ENCODE results near the gene TRMT2A. TPM values are rescaled to one million over a fixed set of nuclear protein-coding genes. Genes with fewer than 3 reads are reported as not detected.

The TRMT2A gene
- total RNA-seq, 3 donors from 2014 or later (not counting 1 experiment from before 2014, with no cell fraction given): 86.4 to 104 (median 86.5) TPM

DNA sequence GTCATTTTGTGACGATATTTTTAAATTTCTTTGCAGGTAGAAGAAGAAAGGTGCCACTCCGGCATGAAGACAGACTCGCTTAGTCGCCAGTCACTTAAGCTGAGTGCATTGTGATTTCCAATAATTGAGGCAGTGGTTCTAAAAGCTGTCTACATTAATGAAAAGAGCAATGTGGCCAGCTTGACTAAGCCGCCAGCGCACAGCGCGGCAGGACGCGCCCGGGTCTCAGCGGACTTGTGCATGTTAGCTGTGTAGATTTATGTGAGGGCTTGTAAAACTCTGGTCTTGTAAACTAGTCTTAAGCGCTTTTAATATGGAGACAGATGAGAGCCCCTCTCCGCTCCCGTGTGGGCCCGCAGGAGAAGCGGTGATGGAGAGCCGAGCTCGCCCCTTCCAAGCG is 31.4 kb downstream of the TRMT2A start:
- Mint-ChIP-seq H3K27ac (no peak overlapping the region), H3K4me1 (peaks cover 58 to 59% of the 10 kb centered on the region in 2 donors), H3K36me3 (no peaks in the 10 kb centered on the region), H3K4me3 (no peak overlapping the region), H3K27me3 (ENCODE audit: low read depth in 2 of 2) (no peaks in the 10 kb centered on the region), H3K9me3 (no peaks in the 10 kb centered on the region)
- H3K27me3 ChIP-seq (ENCODE audit: control insufficient read depth, insufficient read depth, low read length): no peaks in the 10 kb centered on the region
- H3K27ac ChIP-seq (ENCODE audit: low read length): no peak overlapping the region
- TF ChIP-seq, protein P1, sequence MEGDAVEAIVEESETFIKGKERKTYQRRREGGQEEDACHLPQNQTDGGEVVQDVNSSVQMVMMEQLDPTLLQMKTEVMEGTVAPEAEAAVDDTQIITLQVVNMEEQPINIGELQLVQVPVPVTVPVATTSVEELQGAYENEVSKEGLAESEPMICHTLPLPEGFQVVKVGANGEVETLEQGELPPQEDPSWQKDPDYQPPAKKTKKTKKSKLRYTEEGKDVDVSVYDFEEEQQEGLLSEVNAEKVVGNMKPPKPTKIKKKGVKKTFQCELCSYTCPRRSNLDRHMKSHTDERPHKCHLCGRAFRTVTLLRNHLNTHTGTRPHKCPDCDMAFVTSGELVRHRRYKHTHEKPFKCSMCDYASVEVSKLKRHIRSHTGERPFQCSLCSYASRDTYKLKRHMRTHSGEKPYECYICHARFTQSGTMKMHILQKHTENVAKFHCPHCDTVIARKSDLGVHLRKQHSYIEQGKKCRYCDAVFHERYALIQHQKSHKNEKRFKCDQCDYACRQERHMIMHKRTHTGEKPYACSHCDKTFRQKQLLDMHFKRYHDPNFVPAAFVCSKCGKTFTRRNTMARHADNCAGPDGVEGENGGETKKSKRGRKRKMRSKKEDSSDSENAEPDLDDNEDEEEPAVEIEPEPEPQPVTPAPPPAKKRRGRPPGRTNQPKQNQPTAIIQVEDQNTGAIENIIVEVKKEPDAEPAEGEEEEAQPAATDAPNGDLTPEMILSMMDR (IDR thresholded peaks at IDR 0.05): no peak
- H3K4me1 ChIP-seq (ENCODE audit: control insufficient read depth, insufficient read depth, low read length): peaks cover 72% of the 10 kb centered on the region
- intact Hi-C loops (cut with micrococcal nuclease): no loop called here
- DNase-seq (no peak), ATAC-seq (no peak)
- peaks cover 41% of the 10 kb centered on the region for H3K36me3 ChIP-seq (ENCODE audit: control insufficient read depth, insufficient read depth, low read length)
- no peaks in the 10 kb centered on the region for H3K9me3 ChIP-seq (ENCODE audit: control insufficient read depth, insufficient read depth, low read length)
- H3K4me3 ChIP-seq (ENCODE audit: low read length): no peak overlapping the region
- WGBS (ENCODE audit: insufficient coverage): over 99% methylated on average over 20 of the region's 20 CpGs

DNA sequence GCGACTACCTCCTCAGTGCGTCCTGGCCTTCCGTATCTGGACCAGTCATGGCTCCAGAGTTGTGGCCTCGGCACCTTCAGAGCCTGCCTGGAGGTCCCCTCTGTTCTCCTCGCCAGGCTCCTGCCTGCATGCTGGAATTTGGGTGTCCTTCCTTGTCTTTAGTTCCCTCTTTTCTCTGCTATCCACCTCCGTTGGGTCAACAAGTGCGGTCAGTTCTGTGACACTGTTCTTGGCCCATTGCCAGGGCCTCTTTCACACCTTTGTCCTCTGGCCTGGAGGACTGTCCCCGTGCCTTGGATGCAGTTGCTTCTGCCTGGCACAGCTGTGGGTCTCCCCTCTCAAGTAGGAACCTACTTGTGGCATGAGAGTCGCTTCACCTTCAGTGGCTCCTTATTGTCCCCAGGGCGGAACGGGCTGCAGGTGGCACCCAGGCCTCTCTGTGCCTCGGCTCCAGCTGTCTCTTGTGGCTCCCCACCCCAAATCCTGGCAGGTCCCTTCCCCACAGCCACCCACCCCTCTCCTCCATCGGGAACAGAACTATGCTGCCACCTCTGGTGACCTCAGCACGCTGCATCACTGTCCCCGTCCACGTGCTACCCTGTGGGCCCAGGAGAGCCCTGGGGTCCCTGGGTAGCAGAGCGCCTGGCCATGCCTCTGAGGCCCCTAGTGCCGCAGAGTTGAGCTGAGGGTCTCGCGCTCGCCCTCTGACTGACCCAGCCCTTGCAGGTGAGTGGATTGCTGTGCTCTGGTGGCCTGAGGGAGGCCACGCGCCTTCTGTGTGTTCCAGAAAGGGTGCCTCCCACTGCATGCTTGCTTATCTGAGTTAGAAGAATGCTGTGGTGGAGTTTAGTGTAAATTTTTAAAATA is 32.2 kb downstream of the TRMT2A start:
- no peaks in the 10 kb centered on the region for H3K27me3 ChIP-seq (ENCODE audit: control insufficient read depth, insufficient read depth, low read length)
- WGBS (ENCODE audit: insufficient coverage): 90% methylated on average over 23 of the region's 23 CpGs
- peak in 1 of 2 donors; percentile 47 for DNase-seq
- no peak overlapping the region for H3K4me3 Mint-ChIP-seq
- no peaks in the 10 kb centered on the region for H3K9me3 Mint-ChIP-seq
- intact Hi-C loops (cut with micrococcal nuclease): loop anchor here (5.0 kb wide), 1 partner anchor 38 kb away; no protein-coding TSS in a partner anchor
- ATAC-seq: no peak
- H3K36me3 ChIP-seq (ENCODE audit: control insufficient read depth, insufficient read depth, low read length): peaks cover 33% of the 10 kb centered on the region
- H3K4me3 ChIP-seq (ENCODE audit: low read length): no peak overlapping the region
- H3K27me3 Mint-ChIP-seq (ENCODE audit: low read depth in 2 of 2): no peaks in the 10 kb centered on the region
- H3K27ac Mint-ChIP-seq: peak overlapping the region in 1 of 2 donors; percentile 31
- TF ChIP-seq, protein P1 (IDR thresholded peaks at IDR 0.05): no peak
- peaks cover 66% of the 10 kb centered on the region for H3K4me1 ChIP-seq (ENCODE audit: control insufficient read depth, insufficient read depth, low read length)
- H3K36me3 Mint-ChIP-seq: no peaks in the 10 kb centered on the region
- H3K9me3 ChIP-seq (ENCODE audit: control insufficient read depth, insufficient read depth, low read length): no peaks in the 10 kb centered on the region
- peaks cover 54 to 58% of the 10 kb centered on the region in 2 donors for H3K4me1 Mint-ChIP-seq
- H3K27ac ChIP-seq (ENCODE audit: low read length): no peak overlapping the region

DNA sequence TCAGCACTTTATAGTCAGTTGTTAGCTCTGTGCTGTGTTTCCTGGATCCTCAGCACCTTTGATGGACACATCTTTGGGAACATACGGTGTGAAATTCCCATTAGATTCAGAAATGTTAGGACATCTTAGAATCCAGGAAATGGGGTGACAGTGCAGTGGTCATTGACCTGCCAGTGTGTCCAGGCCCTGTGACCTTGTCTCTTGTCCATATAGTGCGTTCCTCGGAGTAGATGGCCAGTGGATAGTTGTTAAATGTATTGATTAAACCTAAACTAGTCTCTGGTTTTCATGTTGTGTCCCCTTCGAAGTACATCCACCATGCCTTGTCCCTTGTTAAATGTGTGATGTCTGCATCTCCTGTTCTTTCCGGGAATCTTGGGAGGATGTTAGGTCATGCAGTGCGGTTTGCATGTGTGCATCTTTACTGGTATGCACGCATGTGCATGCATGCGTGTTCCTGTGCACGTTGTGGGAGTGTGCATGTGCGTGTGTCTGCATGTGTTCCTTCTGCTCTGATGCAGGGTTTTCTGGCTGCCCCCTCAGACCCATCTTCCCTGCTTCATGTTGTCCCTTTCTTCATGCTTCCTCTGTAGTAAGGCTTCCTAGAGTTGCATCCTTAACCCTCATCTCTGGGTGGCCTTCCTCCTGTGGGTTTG is 33.0 kb downstream of the TRMT2A start:
- no peak overlapping the region for H3K4me3 Mint-ChIP-seq
- Histone ChIP-seq H3K4me3 (ENCODE audit: low read length) (no peak overlapping the region), H3K27ac (ENCODE audit: low read length) (no peak overlapping the region), H3K9me3 (ENCODE audit: control insufficient read depth, insufficient read depth, low read length) (no peaks in the 10 kb centered on the region), H3K36me3 (ENCODE audit: control insufficient read depth, insufficient read depth, low read length) (peaks cover 26% of the 10 kb centered on the region), H3K27me3 (ENCODE audit: control insufficient read depth, insufficient read depth, low read length) (no peaks in the 10 kb centered on the region), H3K4me1 (ENCODE audit: control insufficient read depth, insufficient read depth, low read length) (peaks cover 66% of the 10 kb centered on the region)
- 94% methylated on average over 10 of the region's 10 CpGs for WGBS (ENCODE audit: insufficient coverage)
- H3K4me1 Mint-ChIP-seq: peaks cover 54 to 58% of the 10 kb centered on the region in 2 donors
- TF ChIP-seq, protein P1 (IDR thresholded peaks at IDR 0.05): no peak
- H3K9me3 Mint-ChIP-seq: no peaks in the 10 kb centered on the region
- H3K27ac Mint-ChIP-seq: peak overlapping the region in 1 of 2 donors; percentile 55
- H3K27me3 Mint-ChIP-seq (ENCODE audit: low read depth in 2 of 2): no peaks in the 10 kb centered on the region
- no peaks in the 10 kb centered on the region for H3K36me3 Mint-ChIP-seq
- no peak for DNase-seq
- ATAC-seq: no peak
- intact Hi-C loops (cut with micrococcal nuclease): loop anchor here (5.0 kb wide), 1 partner anchor 38 kb away; no protein-coding TSS in a partner anchor

Data from natural killer cell (primary cell).